Eye (tissue), 1 donor: ENCODE data around the gene SUGP1.
A peak's percentile ranks its signal among the peaks of the same experiment; 100 is the strongest.
"Not testable (repeated sequence)": the region's sequence is repeated elsewhere in the genome, so short reads cannot be mapped to it uniquely, and the experiment has no call there.

Source experiments
- DNase-seq: peaks from one replicate; pipeline ENCODE4 v3.0.0-alpha.2; 2015

Gene SUGP1

GRCh38 chr19:19320361-19321140, at the start of gene SUGP1, which contains the start of gene MAU2:
Gene SUGP1 (minus strand): TSS chr19:19320509. CDS start chr19:19320496, 13 bp downstream.
Gene MAU2 (plus strand): TSS chr19:19320829. CDS start chr19:19320860, 31 bp downstream.
- peak; percentile 97 for DNase-seq

DNA sequence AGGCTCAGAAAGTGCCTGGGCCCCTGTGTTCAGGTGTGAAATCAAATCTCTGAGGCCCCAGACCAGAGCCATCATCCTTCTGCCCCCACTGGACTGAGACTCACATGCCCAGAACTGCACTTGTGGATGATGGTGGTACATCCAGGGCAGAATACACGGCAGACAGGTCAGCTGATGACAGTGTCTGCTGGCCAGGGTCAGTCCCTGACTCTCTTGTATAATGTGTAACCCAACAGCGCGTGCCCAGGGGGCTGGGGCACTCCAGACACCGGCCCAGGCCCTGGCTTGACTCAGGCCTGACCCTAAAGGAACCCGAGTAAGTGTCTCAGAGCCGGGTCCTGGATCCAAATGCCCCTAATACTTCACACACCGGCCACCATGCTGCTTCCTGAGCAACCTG, 47.8 kb upstream of the SUGP1 start:
- DNase-seq: no peak

- peak; percentile 80 for DNase-seq
Measured at GRCh38 chr19:19366434-19367396, 46.4 kb upstream of the SUGP1 start.

DNA sequence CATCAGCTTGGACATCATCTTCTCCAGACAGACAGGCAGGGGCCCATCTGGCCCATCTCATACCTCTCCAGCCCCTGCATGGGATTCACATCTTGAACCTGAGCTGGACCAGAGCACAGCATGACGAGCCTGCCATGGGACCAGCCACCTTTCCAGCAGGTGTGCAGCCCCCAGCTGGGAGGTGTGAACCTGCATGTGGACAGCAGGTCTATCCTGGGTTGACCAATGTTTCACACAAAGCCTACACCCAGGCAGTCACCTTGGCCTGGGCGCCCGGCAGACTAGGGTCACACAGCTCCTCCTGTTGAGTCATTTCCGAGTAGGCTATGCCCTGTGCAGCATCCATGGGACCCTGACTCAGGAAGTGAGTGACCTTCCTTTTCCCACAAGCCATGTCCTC, 41.8 kb upstream of the SUGP1 start:
- DNase-seq: no peak

DNA sequence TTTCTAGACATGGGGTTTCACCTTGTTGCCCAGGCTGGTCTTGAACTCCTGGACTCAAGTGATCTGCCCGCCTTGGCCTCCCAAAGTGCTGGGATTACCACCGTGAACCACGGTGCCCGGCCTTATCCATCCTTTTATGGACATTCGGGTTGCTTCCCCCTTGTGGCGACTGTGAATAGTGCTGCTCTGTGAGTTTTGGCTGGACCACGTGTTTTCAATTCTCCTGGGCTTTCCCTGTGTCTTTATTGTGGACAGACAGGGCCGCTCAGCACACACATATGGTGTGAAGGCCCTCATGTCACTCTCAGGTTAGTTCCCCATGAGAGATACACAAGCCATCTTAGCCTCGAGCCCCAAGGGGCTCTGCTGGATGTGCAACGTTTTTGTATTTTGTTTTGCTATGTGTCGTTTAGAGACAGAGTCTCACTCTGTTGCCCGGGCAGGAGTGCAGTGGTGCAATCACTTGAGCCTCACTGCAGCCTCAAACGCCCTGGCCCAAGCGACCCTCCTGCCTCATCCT, 40.8 kb upstream of the SUGP1 start:
- DNase-seq: peak; percentile 95

DNA sequence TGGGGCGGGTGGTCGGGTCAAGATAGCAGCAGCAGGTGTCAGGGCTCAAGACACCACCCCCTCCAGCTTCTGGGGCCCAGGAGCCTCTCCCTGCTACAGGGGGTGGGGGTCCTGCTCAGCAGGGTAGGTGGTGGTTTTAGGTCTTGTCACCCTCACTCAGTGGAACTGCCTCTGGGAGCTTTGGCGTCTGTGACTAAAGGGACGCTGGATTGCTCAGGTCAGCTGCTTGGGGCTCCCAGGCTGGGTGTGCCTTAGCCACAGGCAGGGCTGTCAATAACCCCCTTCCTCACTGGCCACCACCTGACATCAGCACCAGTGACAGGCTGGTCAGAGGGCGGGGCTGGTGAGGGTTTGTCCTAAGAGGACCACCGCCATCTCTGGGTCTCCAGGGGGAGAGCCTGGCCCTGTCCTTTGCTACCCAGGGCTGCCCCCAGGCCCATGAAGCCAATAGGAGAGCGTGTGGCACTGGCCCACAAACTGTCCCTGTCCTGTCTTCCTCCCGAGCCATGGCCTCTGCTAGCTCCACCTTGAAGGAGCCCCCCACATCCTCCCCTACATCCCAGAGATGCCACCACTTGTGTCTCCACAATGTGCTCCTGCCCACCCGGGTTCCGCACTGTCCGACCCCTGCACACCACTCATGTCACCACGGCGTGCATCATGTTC, 36.7 kb upstream of the SUGP1 start:
- no peak for DNase-seq

- no peak for DNase-seq
Measured at GRCh38 chr19:19356500-19356899, 36.2 kb upstream of the SUGP1 start.

DNA sequence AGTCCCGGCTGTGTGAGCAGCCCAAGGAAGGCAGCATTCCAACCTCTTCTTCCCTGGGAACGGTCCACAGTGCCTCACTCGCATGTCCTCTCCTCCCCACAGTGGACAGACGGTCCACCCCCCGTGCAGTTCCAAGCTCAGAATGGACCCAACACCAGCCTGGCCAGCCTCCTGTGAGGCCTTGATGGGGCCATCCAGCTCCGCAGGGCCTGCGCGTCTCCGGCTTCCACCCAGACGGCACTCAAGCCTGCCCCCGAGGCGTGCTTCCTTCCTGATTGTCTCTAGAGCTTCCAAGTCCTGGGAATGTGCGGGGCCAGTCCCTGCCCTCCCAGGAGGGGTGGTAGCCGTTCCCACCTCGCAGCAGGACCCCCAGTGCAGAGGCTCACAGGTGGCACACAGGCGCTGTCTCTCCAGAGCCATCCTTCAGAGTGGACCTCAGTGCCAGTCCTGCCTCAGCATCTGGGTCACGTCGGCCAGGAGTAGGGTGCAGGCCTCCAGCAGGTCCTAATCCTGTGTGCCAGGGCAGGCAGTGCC, 35.4 kb upstream of the SUGP1 start:
- DNase-seq: no peak

- no peak for DNase-seq
Measured at GRCh38 chr19:19354932-19355331, 34.6 kb upstream of the SUGP1 start.

- no peak for DNase-seq
Measured at GRCh38 chr19:19354007-19354406, 33.7 kb upstream of the SUGP1 start.

- no peak for DNase-seq
Measured at GRCh38 chr19:19352823-19353222, 32.5 kb upstream of the SUGP1 start.

GRCh38 chr19:19350756-19351155, 30.4 kb upstream of the SUGP1 start:
- not testable (repeated sequence) for DNase-seq

- no peak for DNase-seq
Measured at GRCh38 chr19:19349365-19349764, 29.1 kb upstream of the SUGP1 start.

- DNase-seq: no peak
Measured at GRCh38 chr19:19348266-19348665, 28.0 kb upstream of the SUGP1 start.

DNA sequence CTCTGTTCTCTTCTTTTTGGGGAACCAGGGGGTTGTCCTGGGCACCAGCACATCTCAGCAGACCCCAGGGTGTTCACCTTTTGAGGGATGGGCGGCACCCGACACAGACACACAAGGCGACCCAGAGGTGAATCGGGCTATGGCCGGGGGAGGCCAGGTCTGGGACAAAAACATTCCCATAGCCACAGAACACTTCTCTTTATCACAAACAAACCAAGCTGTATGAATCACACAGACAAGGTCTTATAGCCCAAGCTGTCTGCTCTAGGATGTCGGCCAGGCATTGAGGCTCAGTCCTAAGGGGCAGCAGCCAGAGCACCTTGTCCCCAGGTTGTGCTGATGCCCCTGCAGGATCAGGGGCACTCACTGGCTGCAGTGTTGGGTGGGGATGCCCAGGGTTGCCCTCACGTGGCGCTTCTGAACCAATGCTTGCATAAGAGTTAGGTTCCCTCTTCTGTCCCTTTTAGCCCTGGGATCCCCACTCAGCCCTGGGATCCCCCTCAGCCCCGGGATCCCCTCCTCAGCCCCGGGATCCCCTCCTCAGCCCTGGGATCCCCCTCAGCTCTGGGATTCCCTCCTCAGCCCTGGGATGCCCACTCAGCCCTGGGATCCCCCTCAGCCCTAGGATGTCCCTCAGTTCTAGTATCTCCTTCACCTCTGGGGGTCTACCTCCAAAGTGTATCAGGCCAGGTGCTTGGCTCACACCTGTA, 27.2 kb upstream of the SUGP1 start:
- no peak for DNase-seq

DNA sequence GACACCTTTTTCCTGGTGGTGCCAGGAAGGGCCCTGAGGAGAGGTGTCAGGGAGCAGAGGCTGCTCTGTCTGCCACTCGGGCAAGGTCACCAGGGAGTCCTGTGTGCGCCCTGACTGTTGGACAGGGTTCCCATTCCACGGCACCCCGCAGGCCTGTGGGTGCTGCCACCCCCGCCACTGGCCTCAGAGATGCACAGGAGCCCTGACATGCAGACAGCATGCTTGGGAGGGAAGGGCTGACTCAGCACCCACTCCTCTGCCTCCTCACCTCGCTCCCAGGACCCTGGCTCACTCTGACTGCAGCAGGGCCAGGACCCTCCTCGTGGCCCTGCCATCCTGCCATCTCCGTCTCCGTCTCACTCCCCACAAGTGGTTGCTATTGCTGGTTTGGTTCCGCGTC, 25.7 kb upstream of the SUGP1 start:
- DNase-seq: no peak

DNA sequence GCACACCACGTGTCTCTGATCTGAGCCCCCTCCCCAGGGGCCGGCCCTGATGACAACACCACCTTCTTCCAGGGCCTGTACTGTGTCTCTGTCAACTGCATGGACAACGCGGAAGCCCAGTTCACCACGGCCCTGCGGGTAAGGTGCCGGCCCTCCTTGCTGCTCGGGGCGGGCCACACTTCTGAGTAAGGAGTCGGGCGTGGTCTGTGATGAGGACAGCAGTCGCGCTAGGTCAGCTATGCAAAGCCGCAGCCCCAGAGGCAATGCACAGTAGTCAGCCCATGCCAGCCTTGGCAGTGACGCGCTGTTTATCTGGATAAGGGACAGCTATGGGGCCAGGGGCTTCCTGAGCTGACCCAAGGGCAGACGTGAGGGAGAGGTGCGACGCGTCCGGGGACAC, 24.9 kb upstream of the SUGP1 start:
- DNase-seq: no peak

DNA sequence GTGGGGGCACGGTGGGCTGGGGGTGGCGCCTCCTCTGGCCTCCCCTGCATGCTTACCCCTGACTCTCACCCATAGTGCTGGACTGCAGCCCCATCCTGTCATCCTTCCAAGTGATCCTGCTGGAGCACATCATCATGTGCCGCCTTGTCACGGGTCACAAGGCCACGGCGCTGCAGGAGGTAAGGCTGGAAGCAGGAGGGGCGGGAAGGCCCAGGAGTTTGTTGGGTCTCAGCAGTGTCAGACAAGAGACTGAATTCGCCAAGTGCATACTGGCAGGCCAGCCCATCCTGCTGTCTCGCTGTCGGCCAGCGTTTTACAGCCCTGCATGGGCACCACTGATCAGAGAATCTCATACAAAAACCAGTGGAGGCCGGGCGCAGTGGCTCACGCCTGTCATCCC, 23.5 kb upstream of the SUGP1 start:
- no peak for DNase-seq

DNA sequence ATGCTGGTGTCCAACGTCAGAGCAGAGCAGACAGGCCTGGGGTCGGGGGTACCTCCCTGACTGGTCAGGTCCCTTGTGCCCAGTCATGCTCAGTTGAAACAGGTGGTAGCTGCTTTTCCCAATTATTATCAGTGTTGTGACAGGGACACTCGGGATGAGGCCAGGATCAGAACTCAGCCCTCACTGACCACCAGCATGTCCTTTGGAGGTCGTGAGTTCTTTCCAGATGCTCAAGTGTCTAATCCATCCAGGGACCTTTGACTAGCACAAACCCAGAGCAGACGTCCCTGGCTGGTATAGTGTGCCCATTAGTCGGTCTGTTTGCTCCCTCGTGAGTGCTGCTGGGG, 22.7 kb upstream of the SUGP1 start:
- no peak for DNase-seq

- DNase-seq: peak; percentile 77
Measured at GRCh38 chr19:19342086-19343015, 22.0 kb upstream of the SUGP1 start.

- DNase-seq: no peak
Measured at GRCh38 chr19:19341026-19341425, 20.7 kb upstream of the SUGP1 start.
